ENCODE data around the gene BABAM2.
"Not testable (repeated sequence)": the region's sequence is repeated elsewhere in the genome, so short reads cannot be mapped to it uniquely, and the experiment has no call there.

The BABAM2 gene

GRCh38 chr2:28252311-28252710 is 361.8 kb downstream of the BABAM2 start:
- no peak for DNase-seq (ENCODE audit: low read depth)

GRCh38 chr2:28253543-28253942 is 363.0 kb downstream of the BABAM2 start:
- DNase-seq (ENCODE audit: low read depth), result no peak

GRCh38 chr2:28255231-28255630 is 364.7 kb downstream of the BABAM2 start:
- DNase-seq (ENCODE audit: low read depth), result not testable (repeated sequence)

- no peak for DNase-seq (ENCODE audit: low read depth)
These were observed 366.7 kb downstream of the BABAM2 start for GRCh38 chr2:28257182-28257581.

GRCh38 chr2:28259226-28259625 is 368.7 kb downstream of the BABAM2 start:
- DNase-seq (ENCODE audit: low read depth), result not testable (repeated sequence)

- no peak for DNase-seq (ENCODE audit: low read depth)
These were observed 373.2 kb downstream of the BABAM2 start for GRCh38 chr2:28263690-28264089.

GRCh38 chr2:28267282-28267681 is 376.8 kb downstream of the BABAM2 start:
- no peak for DNase-seq (ENCODE audit: low read depth)

GRCh38 chr2:28268386-28268785 is 377.9 kb downstream of the BABAM2 start:
- no peak for DNase-seq (ENCODE audit: low read depth)

GRCh38 chr2:28269019-28269784 is 378.7 kb downstream of the BABAM2 start:
- no peak for DNase-seq (ENCODE audit: low read depth)

- no peak for DNase-seq (ENCODE audit: low read depth)
These were observed 380.1 kb downstream of the BABAM2 start for GRCh38 chr2:28270456-28271152.

GRCh38 chr2:28271231-28271918 is 380.8 kb downstream of the BABAM2 start:
- no peak for DNase-seq (ENCODE audit: low read depth)

- no peak for DNase-seq (ENCODE audit: low read depth)
These were observed 381.4 kb downstream of the BABAM2 start for GRCh38 chr2:28271919-28272250.

- no peak for DNase-seq (ENCODE audit: low read depth)
These were observed 383.2 kb downstream of the BABAM2 start for GRCh38 chr2:28273751-28274150.

GRCh38 chr2:28274911-28275685 is 384.6 kb downstream of the BABAM2 start:
- DNase-seq (ENCODE audit: low read depth), result no peak

GRCh38 chr2:28276076-28276618 is 385.6 kb downstream of the BABAM2 start:
- no peak for DNase-seq (ENCODE audit: low read depth)

GRCh38 chr2:28276807-28277206 is 386.3 kb downstream of the BABAM2 start:
- DNase-seq (ENCODE audit: low read depth), result no peak

- DNase-seq (ENCODE audit: low read depth), result no peak
These were observed 386.9 kb downstream of the BABAM2 start for GRCh38 chr2:28277466-28277865.

GRCh38 chr2:28279371-28279770 is 388.8 kb downstream of the BABAM2 start:
- no peak for DNase-seq (ENCODE audit: low read depth)

GRCh38 chr2:28280619-28281018 is 390.1 kb downstream of the BABAM2 start:
- DNase-seq (ENCODE audit: low read depth), result no peak

GRCh38 chr2:28281739-28282138 is 391.2 kb downstream of the BABAM2 start:
- no peak for DNase-seq (ENCODE audit: low read depth)

- DNase-seq (ENCODE audit: low read depth), result no peak
These were observed 391.7 kb downstream of the BABAM2 start for GRCh38 chr2:28282248-28282647.

All from stimulated activated CD8-positive, alpha-beta memory T cell treated with anti-CD3 and anti-CD28 coated beads, Interleukin-12 subunit alpha, Interleukin-12 subunit beta, amount 100 ng/mL, for 1 hour (primary cell).